A549 treated with AZD9567 at 1 μM for 4 hours (cell line): ENCODE data around the gene FOLR1. TPM values are rescaled to one million over a fixed set of nuclear protein-coding genes. Genes with fewer than 3 reads are reported as not detected.

ENCODE experiments used
- total RNA-seq: library from RNA; stranded (reverse); fragments of 200-300 nt; extraction: Qiagen RNA extraction; gene quantifications from 5 replicates; pipeline ENCODE4 v1.2.3, GENCODE V29; 2022; ENCODE audit not compliant: insufficient read depth

FOLR1 gene
- 0.08 to 0.16 TPM (median 0.12 TPM) in 3 of 5 replicates, not detected in the others for total RNA-seq

DNA sequence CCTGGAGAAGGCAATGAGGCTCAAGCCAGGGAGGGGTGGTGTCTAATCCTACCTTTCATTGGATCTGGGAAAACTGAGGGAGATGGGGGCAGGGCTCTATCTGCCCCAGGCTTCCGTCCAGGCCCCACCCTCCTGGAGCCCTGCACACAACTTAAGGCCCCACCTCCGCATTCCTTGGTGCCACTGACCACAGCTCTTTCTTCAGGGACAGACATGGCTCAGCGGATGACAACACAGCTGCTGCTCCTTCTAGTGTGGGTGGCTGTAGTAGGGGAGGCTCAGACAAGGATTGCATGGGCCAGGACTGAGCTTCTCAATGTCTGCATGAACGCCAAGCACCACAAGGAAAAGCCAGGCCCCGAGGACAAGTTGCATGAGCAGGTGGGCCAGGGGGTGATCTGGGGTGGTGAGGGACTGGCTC, at the start of gene FOLR1:
Gene FOLR1 (plus strand): TSS at position 180 of the 421 bp plus-strand sequence. CDS start 34 bp downstream, at position 214.

DNA sequence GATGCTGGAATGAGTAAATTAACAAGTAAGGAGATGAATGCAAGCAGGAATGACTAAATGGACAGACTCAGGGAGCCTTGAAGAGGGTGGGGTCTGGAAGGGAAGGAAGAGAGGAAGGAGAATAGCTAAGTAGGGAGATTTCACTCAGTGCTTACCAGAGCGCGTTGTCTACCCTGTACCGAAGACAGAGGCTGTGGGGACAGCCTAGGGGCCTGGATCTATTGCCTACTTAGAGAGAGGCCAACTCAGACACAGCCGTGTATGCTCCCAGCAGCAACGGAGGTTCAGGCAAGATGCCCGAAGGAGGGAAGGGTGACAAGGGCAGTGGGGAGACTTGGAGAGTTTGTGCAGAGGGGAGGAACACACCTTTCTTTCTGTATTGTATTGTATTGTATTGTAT, 24.7 kb downstream of the FOLR1 start, which contains the start of gene FOLR2:
Gene FOLR2 (plus strand): TSS at position 157 of the 400 bp plus-strand sequence. CDS start 1,791 bp downstream, outside the sequence.

DNA sequence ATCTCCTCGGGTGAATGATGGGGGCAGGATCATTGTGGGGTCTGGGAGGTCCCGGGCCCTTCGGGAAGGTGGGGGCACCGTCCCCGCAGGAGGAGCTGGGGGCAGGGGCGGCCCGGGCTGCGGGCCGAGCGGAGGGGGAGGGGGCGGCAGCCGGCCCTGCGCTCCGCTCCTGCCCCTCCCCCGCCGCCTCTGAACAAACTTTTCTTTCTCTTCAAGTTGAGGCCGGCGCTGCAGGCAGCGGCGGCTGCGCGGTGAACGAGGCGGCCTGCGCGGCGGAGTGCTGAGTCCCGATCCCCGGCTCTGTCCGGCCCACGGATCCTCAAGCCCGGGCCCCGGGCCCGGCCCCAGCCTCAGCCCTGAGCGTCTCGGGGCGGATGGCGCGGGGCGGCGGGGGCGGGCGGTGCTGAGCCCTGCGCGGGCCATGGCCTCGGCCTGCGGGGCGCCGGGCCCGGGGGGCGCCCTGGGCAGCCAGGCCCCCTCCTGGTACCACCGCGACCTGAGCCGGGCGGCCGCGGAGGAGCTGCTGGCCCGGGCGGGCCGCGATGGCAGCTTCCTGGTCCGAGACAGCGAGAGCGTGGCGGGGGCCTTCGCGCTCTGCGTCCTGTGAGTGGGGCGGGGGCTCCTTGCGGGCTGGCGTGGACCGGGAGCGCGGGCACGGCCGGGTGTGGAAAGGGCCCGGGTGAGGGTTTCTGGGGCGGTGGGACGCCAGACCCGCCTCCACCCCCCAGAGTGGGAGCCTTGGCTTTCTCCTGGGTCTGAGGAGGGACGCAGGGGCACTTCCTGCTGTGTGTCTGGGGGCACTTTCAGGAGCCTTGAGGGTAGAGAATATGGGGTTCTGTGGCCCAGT, 32.8 kb downstream of the FOLR1 start, which contains the start of gene INPPL1:
Gene INPPL1 (plus strand): TSS at position 204 of the 847 bp plus-strand sequence. CDS start 218 bp downstream, at position 422.

DNA sequence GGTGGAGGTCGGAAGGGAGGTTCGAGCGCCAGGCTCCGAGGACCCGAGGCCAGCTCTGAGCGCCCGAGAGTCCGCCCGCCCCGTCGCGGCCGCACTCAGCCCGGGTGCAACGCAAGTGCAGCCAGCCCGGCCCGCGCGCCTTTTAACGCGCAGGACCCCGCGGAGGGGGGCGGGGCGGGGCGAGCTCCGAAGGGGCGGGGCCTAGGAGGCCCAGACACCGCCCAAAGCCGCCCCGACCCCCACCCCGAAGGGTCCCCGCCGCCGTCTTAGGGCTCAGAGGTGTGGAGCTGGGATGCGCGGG, 52.1 kb downstream of the FOLR1 start, which contains the start of gene PHOX2A:
Gene PHOX2A (minus strand): TSS at position 117 of the 301 bp plus-strand sequence. CDS start 172 bp downstream, outside the sequence.

Other genes with a start within 250 kb of the FOLR1 start
- 1.6 to 4.3 TPM (median 4.0 TPM) in 5 replicates for gene IL18BP, start 193.2 kb upstream of the FOLR1 start, total RNA-seq
- 49.9 to 69.2 TPM (median 65.1 TPM) in 5 replicates for gene NUMA1, start 111.6 kb upstream of the FOLR1 start, total RNA-seq
- 7.8 to 9.8 TPM (median 9.3 TPM) in 5 replicates for gene LRRC51, start 111.3 kb upstream of the FOLR1 start, total RNA-seq
- gene LAMTOR1, start 88.8 kb upstream of the FOLR1 start, total RNA-seq: 109 to 149 TPM (median 132 TPM) in 5 replicates
- gene TOMT, start 86.2 kb upstream of the FOLR1 start, total RNA-seq: not detected in 5 replicates
- gene ANAPC15, start 79.4 kb upstream of the FOLR1 start, total RNA-seq: 62.2 to 89.8 TPM (median 84.0 TPM) in 5 replicates
- 0.13 TPM in 1 of 5 replicates, not detected in the others for gene FOLR3, start 56.4 kb upstream of the FOLR1 start, total RNA-seq
- not detected in 5 replicates for gene FOLR2, start 24.7 kb downstream of the FOLR1 start, total RNA-seq
- 42.0 to 84.5 TPM (median 77.6 TPM) in 5 replicates for gene INPPL1, start 32.6 kb downstream of the FOLR1 start, total RNA-seq
- gene PHOX2A, start 52.0 kb downstream of the FOLR1 start, total RNA-seq: not detected in 5 replicates
- gene CLPB, start 242.4 kb downstream of the FOLR1 start, total RNA-seq: 14.5 to 24.1 TPM (median 17.4 TPM) in 5 replicates